ENCODE results near the gene GRIN1. TPM values are rescaled to one million over a fixed set of nuclear protein-coding genes. Genes with fewer than 3 reads are reported as not detected.

Gene GRIN1
- total RNA-seq, 1 experiment from 2014 or later, result 2.9 TPM

- Histone ChIP-seq H4K91ac (ENCODE audit: insufficient read length, low read depth, low read length) (no peak overlapping the region), H2BK120ac (ENCODE audit: low read depth, low read length, poor library complexity, severe bottlenecking) (no peak overlapping the region), H3K4me1 (ENCODE audit: insufficient read depth, low read length) (no peaks in the 10 kb centered on the region), H3K9ac (ENCODE audit: extremely low read depth, insufficient read length, low read length) (no peak overlapping the region), H3T11ph (ENCODE audit: low read length) (no peak overlapping the region), H3K4me2 (ENCODE audit: insufficient read depth, insufficient read length, low read length) (no peak overlapping the region), H2BK12ac (ENCODE audit: insufficient read length, low read depth, low read length) (no peak overlapping the region), H3K79me1 (ENCODE audit: insufficient read depth, low read depth, low read length, poor library complexity, severe bottlenecking) (no peaks in the 10 kb centered on the region), H3K4ac (ENCODE audit: low read depth, low read length) (no peak overlapping the region), H2BK5ac (ENCODE audit: insufficient read length, low read length) (no peak overlapping the region), H4K5ac (ENCODE audit: insufficient read length, low read depth, low read length) (no peak overlapping the region), H3K18ac (ENCODE audit: insufficient read length, low read depth, low read length) (no peak overlapping the region), H3K9me3 (ENCODE audit: control insufficient read depth, low read depth, low read length) (peaks cover 1% of the 10 kb centered on the region), H3K79me2 (ENCODE audit: insufficient read depth, low read length) (no peaks in the 10 kb centered on the region), H3K56ac (ENCODE audit: insufficient read length, low read depth, low read length) (no peak overlapping the region), H4K8ac (replicated peaks; ENCODE audit: insufficient read length, low read depth, low read length) (no peak overlapping the region), H2BK20ac (ENCODE audit: low read depth, low read length, poor library complexity, severe bottlenecking) (no peak overlapping the region), H3K14ac (ENCODE audit: insufficient read depth, low read length) (no peak overlapping the region), H3K27ac (ENCODE audit: insufficient read length, low read depth, low read length) (no peak overlapping the region), H3K23ac (ENCODE audit: insufficient read length, low read depth, low read length) (no peak overlapping the region), H2AK5ac (ENCODE audit: insufficient read length, low read length) (no peak overlapping the region), H2AFZ (ENCODE audit: low read length) (no peak overlapping the region), H4K20me1 (ENCODE audit: control insufficient read depth, insufficient read depth, insufficient read length) (no peaks in the 10 kb centered on the region), H3K27me3 (ENCODE audit: insufficient read depth, low read length) (no peaks in the 10 kb centered on the region), H2BK15ac (ENCODE audit: low read depth, low read length) (no peak overlapping the region), H3K23me2 (ENCODE audit: insufficient read length, low read depth, low read length, poor library complexity, severe bottlenecking) (no peaks in the 10 kb centered on the region)
- DNase-seq, result no peak
- peaks cover 2 to 3% of the 10 kb centered on the region in 2 experiments; a peak in 2 of 5 replicates for H3K9me3 Mint-ChIP-seq
- WGBS (ENCODE audit: extremely low coverage, insufficient read length, low lambda C conversion rate), result no CpG with 5 or more reads among the region's 17 CpGs
- H3K4me3 Mint-ChIP-seq, result no peak overlapping the region
- H3K27me3 Mint-ChIP-seq (ENCODE audit: low read depth), result peaks cover 2% of the 10 kb centered on the region
- no peak for TF ChIP-seq CTCF (conservative IDR thresholded peaks at IDR 0.05)
- no peaks in the 10 kb centered on the region for H3K4me1 Mint-ChIP-seq
- H3K36me3 Mint-ChIP-seq (ENCODE audit: insufficient read depth in 1 of 3, low read depth in 3 of 3), result peaks cover 4 to 19% (median 5%) of the 10 kb centered on the region in 3 experiments; a peak in 6 of 7 replicates
- H3K27ac Mint-ChIP-seq, result no peak overlapping the region
These were observed 31.0 kb upstream of the GRIN1 start for GRCh38 chr9:137107982-137108381.

Measured in H9 (cell line).